GM12878 (cell line): ENCODE measurements around the gene BRINP2. TPM values are rescaled to one million over a fixed set of nuclear protein-coding genes. Genes with fewer than 3 reads are reported as not detected.

Experiments used
- ATAC-seq: fragments of 200-7000 bp; cut with Tn5 transposase; 3 replicates; pipeline ENCODE4 v1.9.1; 2020; ENCODE audit warnings: mild to moderate bottlenecking, moderate library complexity
- BruUV-seq: library from RNA; stranded (reverse); fragments of 400-500 nt; replicated peaks from 2 replicates; lab custom pipeline; 2021; lab: Mats Ljungman, UMichigan
- CTCF ChIA-PET: fragments of 300-600 bp; sonication (Branson Sonifier 250); formaldehyde crosslinking; extraction: SDS; loops from one replicate; lab custom pipeline; 2021; ENCODE audit warnings: inconsistent platforms; lab: Yijun Ruan, JAX
- POLR2A ChIA-PET: fragments of 350-600 bp; formaldehyde crosslinking; extraction: SDS; loops from one replicate; lab custom pipeline; 2021; ENCODE audit warnings: inconsistent platforms; lab: Charles Lee
- RAD21 ChIA-PET: fragments of 300-600 bp; sonication (Branson Sonifier 250); formaldehyde crosslinking; loops from one replicate; lab custom pipeline; 2023; ENCODE audit warnings: antibody characterized with exemption; ENCODE audit not compliant: unreplicated experiment; lab: Charles Lee
- SMC1A ChIA-PET: fragments of 300-600 bp; sonication (Branson Sonifier 250); formaldehyde crosslinking; loops from one replicate; lab custom pipeline; 2023; ENCODE audit not compliant: unreplicated experiment, uncharacterized antibody; lab: Charles Lee
- DNase-seq: peaks from one replicate; pipeline ENCODE4 v3.0.0-alpha.2; 2011; ENCODE audit warnings: low read depth, low spot score
- FAIRE-seq: peaks from 3 replicates; lab custom pipeline; 2011; peaks lifted over from hg19 to GRCh38; lab: Jason Lieb, UNC
- H2AFZ ChIP-seq: 2 replicates; pipeline ENCODE4 v1.6.0; 2011; ENCODE audit warnings: low read depth, low read length, control low read depth; ENCODE audit not compliant: control insufficient read depth
- H3K27ac ChIP-seq: 2 replicates; pipeline ENCODE4 v1.5.1; 2011; ENCODE audit warnings: control low read depth; ENCODE audit not compliant: control insufficient read depth, insufficient read depth
- H3K27me3 ChIP-seq, 2 experiments: replicated peaks in 1 of 2; 2 replicates each; pipeline versions ENCODE4 v1.6.0 to v1.6.1; 2011; ENCODE audit warnings: low read length in 1 of 2; ENCODE audit not compliant: control insufficient read depth in 2 of 2, insufficient read depth in 2 of 2
- H3K36me3 ChIP-seq, 2 experiments: 2 replicates each; pipeline ENCODE4 v1.5.1; 2011; ENCODE audit warnings: low read length in 1 of 2; ENCODE audit not compliant: control insufficient read depth in 2 of 2, insufficient read depth in 2 of 2
- H3K4me1 ChIP-seq: 2 replicates; pipeline ENCODE4 v1.6.1; 2011; ENCODE audit warnings: mild to moderate bottlenecking, low read length, moderate library complexity, mixed read lengths; ENCODE audit not compliant: control insufficient read depth, insufficient read depth
- H3K4me2 ChIP-seq: 2 replicates; pipeline ENCODE4 v1.6.0; 2011; ENCODE audit warnings: control low read depth; ENCODE audit not compliant: control insufficient read depth, insufficient read depth
- H3K4me3 ChIP-seq: fragments of 200-600 bp; sonication (generic); 2 replicates; pipeline ENCODE4 v1.5.1; 2016
- H3K79me2 ChIP-seq: 2 replicates; pipeline ENCODE4 v1.6.0; 2011; ENCODE audit warnings: low read length; ENCODE audit not compliant: control insufficient read depth, insufficient read depth
- H3K9ac ChIP-seq: 2 replicates; pipeline ENCODE4 v1.8.0; 2011; ENCODE audit warnings: low read length, control low read depth, mixed read lengths; ENCODE audit not compliant: control insufficient read depth, insufficient read depth
- H3K9me3 ChIP-seq: replicated peaks from 3 replicates; pipeline ENCODE4 v1.5.1; 2011; ENCODE audit warnings: mild to moderate bottlenecking, low read length; ENCODE audit not compliant: control insufficient read depth, insufficient read depth
- H4K20me1 ChIP-seq: 2 replicates; pipeline ENCODE4 v1.6.0; 2011; ENCODE audit not compliant: control insufficient read depth, insufficient read depth
- ATF2 ChIP-seq: IDR thresholded peaks from 2 replicates; pipeline ENCODE4 v1.6.1; 2012; ENCODE audit warnings: low read length, inconsistent platforms
- BHLHE40 ChIP-seq, 2 experiments: fragments of 450-650 bp in 1 of 2; IDR thresholded peaks; 2 replicates each; pipeline ENCODE4 v1.6.1; 2011 to 2017; ENCODE audit warnings: low read depth in 2 of 2, borderline replicate concordance in 1 of 2, improper control_type of control experiment in 1 of 2, low read length in 1 of 2, mild to moderate bottlenecking in 1 of 2
- CBX3 ChIP-seq: fragments of 200-600 bp; sonication (generic); IDR thresholded peaks from 2 replicates; pipeline ENCODE4 v1.6.1; 2016; ENCODE audit warnings: low read depth, borderline replicate concordance
- CBX5 ChIP-seq: sonication (generic); IDR thresholded peaks from 2 replicates; pipeline ENCODE4 v1.6.1; 2016; ENCODE audit warnings: low read depth, moderate library complexity, mild to moderate bottlenecking, inconsistent platforms
- CTCF ChIP-seq, 3 experiments: IDR thresholded peaks in 2 of 3; conservative IDR thresholded peaks in 1 of 3; 2 replicates each; pipeline ENCODE4 v1.5.1; 2011; ENCODE audit warnings: low read depth in 3 of 3, low read length in 3 of 3, mild to moderate bottlenecking in 3 of 3, control low read depth in 2 of 3, moderate library complexity in 2 of 3, inconsistent platforms in 1 of 3, mixed read lengths in 1 of 3; ENCODE audit not compliant: control insufficient read depth in 2 of 3, insufficient read depth in 1 of 3; ENCODE audit errors: extremely low read depth in 1 of 3
- EGR1 ChIP-seq, 2 experiments: IDR thresholded peaks; 1 replicate in 1 of 2; 2 replicates in 1 of 2; pipeline ENCODE4 v1.6.1; 2011 to 2012; ENCODE audit warnings: low read depth in 2 of 2, low read length in 2 of 2, borderline replicate concordance in 1 of 2, mild to moderate bottlenecking in 1 of 2, moderate library complexity in 1 of 2
- EP300 ChIP-seq, 2 experiments: fragments of 150-350 bp in 1 of 2; IDR thresholded peaks; 2 replicates each; pipeline ENCODE4 v1.6.1; 2011 to 2012; ENCODE audit warnings: low read depth in 2 of 2, low read length in 2 of 2, borderline replicate concordance in 1 of 2, improper control_type of control experiment in 1 of 2, inconsistent platforms in 1 of 2; ENCODE audit not compliant: control insufficient read depth in 1 of 2
- HDGF ChIP-seq: fragments of 450-650 bp; IDR thresholded peaks from 2 replicates; pipeline ENCODE4 v1.6.1; 2016; ENCODE audit warnings: antibody characterized with exemption
- NFYB ChIP-seq: IDR thresholded peaks from 2 replicates; pipeline ENCODE4 v1.6.1; 2011; ENCODE audit warnings: low read depth, mild to moderate bottlenecking, low read length, improper control_type of control experiment, moderate library complexity; ENCODE audit not compliant: insufficient read depth
- NR2F1 ChIP-seq: fragments of 450-650 bp; conservative IDR thresholded peaks from 2 replicates; pipeline ENCODE4 v1.6.1; 2017; ENCODE audit warnings: mild to moderate bottlenecking
- POLR2AphosphoS5 ChIP-seq: IDR thresholded peaks from 2 replicates; pipeline ENCODE4 v1.6.1; 2011; ENCODE audit warnings: mild to moderate bottlenecking, low read length, inconsistent platforms
- SP1 ChIP-seq: IDR thresholded peaks from one replicate; pipeline ENCODE4 v1.6.1; 2011; ENCODE audit warnings: low read depth, low read length
- TCF12 ChIP-seq: IDR thresholded peaks from 2 replicates; pipeline ENCODE4 v1.6.1; 2011; ENCODE audit warnings: low read depth, mild to moderate bottlenecking, low read length
- ZBTB40 ChIP-seq: fragments of 450-650 bp; IDR thresholded peaks from 2 replicates; pipeline ENCODE4 v1.6.1; 2016; ENCODE audit warnings: mild to moderate bottlenecking, moderate library complexity, borderline replicate concordance
- ZNF24 ChIP-seq: fragments of 450-650 bp; IDR thresholded peaks from 2 replicates; pipeline ENCODE4 v1.6.1; 2017; ENCODE audit warnings: antibody characterized with exemption, mild to moderate bottlenecking
- ZNF274 ChIP-seq: IDR thresholded peaks from one replicate; pipeline ENCODE4 v1.8.0; 2011; ENCODE audit not compliant: insufficient read length, insufficient read depth
- WGBS: methylation state at CpG from one replicate; pipeline ENCODE4 v1.1.6; 2016; ENCODE audit warnings: low lambda C conversion rate; ENCODE audit not compliant: insufficient replicate concordance, insufficient coverage; ENCODE audit errors: missing lambda C conversion rate; 5-methylcytosine and 5-hydroxymethylcytosine counted together
- in situ Hi-C: fragments of 300-500 bp; cut with MboI; formaldehyde crosslinking; loops from 9 replicates; pipeline ENCODE4 v1.14.3; 2018; ENCODE audit warnings: mixed read lengths
- intact Hi-C: fragments of 100-400 bp; cut with micrococcal nuclease; formaldehyde crosslinking; loops from one replicate; pipeline ENCODE4 v1.14.2; 2022; ENCODE audit not compliant: unreplicated experiment
- polyA plus RNA-seq, 11 experiments: library from polyadenylated mRNA; depleted of rRNA in 4 of 11; unstranded in 6 of 11; stranded (reverse) in 5 of 11; fragments of >200 nt; fragmentation: Nextera tagmentation in 4 of 11; fragmentation: Illumina TruSeq in 1 of 11; extraction: Ambion mirVana in 4 of 11; extraction: Trizol in 1 of 11; gene quantifications; 1 replicate in 1 of 11; 2 replicates in 10 of 11; pipeline versions ENCODE4 v1.2.1 to v1.2.3, GENCODE V29; 2011 to 2016; ENCODE audit warnings: inconsistent platforms in 2 of 11, missing spikeins in 2 of 11, low read depth in 1 of 11
- total RNA-seq, 4 experiments: library from RNA; depleted of rRNA in 3 of 4; stranded (reverse); fragments of >200 nt in 3 of 4; fragmentation: Illumina TruSeq in 1 of 4; extraction: Trizol in 1 of 4; gene quantifications; 2 replicates each; pipeline versions ENCODE4 v1.2.1 to v1.2.3, GENCODE V29; 2013 to 2021

BRINP2 gene
- total and polyA plus RNA-seq, 10 of the 15 experiments (the other 5 are each of a cell fraction or from before 2014, with no cell fraction given) = 0.03 TPM; not detected in 9

DNA sequence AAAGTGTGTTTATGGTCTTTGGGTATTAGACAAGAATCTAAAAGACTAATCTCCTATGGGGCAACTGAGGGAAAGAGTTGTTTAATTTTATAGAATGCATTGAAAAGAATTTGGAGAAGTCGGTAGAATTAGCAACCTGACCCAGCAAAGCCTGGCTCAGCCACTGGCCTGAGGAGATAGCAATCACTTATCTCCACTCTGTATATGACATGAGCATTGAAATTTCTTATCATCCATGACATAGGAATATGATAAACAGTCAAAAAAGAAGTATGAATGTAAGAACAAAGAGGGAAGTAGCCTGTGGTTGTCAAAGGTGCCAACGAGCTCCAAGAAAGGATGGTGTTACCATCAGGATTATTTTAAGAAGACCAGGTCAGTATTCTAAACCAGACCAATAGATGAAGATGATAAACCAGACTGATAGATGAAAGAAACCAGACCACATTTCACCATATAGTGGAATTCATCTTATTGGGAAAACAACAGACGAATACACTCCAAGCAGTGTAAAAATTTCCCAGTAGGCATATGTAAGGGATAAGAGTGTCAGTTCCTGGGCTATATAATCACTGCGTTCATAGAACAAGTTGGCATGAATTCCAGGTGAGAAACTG lies 42.0 kb upstream of the BRINP2 start (continued):
- TF ChIP-seq CTCF (IDR thresholded peaks at IDR 0.05 in 2 of 3, conservative IDR thresholded peaks at IDR 0.05 in 1 of 3; ENCODE audit: control insufficient read depth in 2 of 3, extremely low read depth in 1 of 3, insufficient read depth in 1 of 3, low read depth in 3 of 3, low read length in 3 of 3) (no peak), POLR2AphosphoS5 (no peak), NFYB (no peak), HDGF (no peak), NR2F1 (no peak), TCF12 (no peak), EGR1 (IDR thresholded peaks at IDR 0.05; ENCODE audit: borderline replicate concordance in 1 of 2, low read depth in 2 of 2, low read length in 2 of 2) (no peak), ZNF24 (no peak), ZNF274 (no peak)

GRCh38 chr1:177130451-177130945 lies 40.3 kb upstream of the BRINP2 start:
- no peak for DNase-seq
- ChIA-PET CTCF (no interaction called here), POLR2A (no interaction called here), RAD21 (no interaction called here), SMC1A (no interaction called here)
- no peak for FAIRE-seq
- Histone ChIP-seq H3K79me2 (no peaks in the 10 kb centered on the region), H3K36me3 (no peaks in the 10 kb centered on the region), H3K4me3 (no peak overlapping the region), H2AFZ (no peak overlapping the region), H3K9me3 (no peaks in the 10 kb centered on the region), H4K20me1 (no peaks in the 10 kb centered on the region), H3K4me2 (no peak overlapping the region), H3K27me3 (no peaks in the 10 kb centered on the region), H3K27ac (no peak overlapping the region), H3K4me1 (no peaks in the 10 kb centered on the region), H3K9ac (no peak overlapping the region)
- 39% methylated on average over 5 of the region's 5 CpGs for WGBS
- ATAC-seq = no peak
- intact Hi-C loops (no loop called here), in situ Hi-C loops (no loop called here)
- no TSS peak for BruUV-seq
- no peak for TF ChIP-seq ZBTB40
- no peak for TF ChIP-seq EP300 (IDR thresholded peaks at IDR 0.05; ENCODE audit: borderline replicate concordance in 1 of 2, control insufficient read depth in 1 of 2, low read depth in 2 of 2, low read length in 2 of 2)
- TF ChIP-seq BHLHE40 (IDR thresholded peaks at IDR 0.05; ENCODE audit: borderline replicate concordance in 1 of 2, low read depth in 2 of 2, low read length in 1 of 2) = no peak
- TF ChIP-seq CBX5 = no peak
- no peak for TF ChIP-seq SP1
- TF ChIP-seq CBX3 = no peak
- TF ChIP-seq ATF2 = no peak
